NCI-H2227 treated with DMSO at 0.1 percent for 48 hours (cell line): ENCODE results near the gene DRC1.

Source experiments
- DNase-seq: peaks from one replicate; lab custom pipeline; 2025; lab: John Stamatoyannopoulos, UW

DRC1 gene

DNA sequence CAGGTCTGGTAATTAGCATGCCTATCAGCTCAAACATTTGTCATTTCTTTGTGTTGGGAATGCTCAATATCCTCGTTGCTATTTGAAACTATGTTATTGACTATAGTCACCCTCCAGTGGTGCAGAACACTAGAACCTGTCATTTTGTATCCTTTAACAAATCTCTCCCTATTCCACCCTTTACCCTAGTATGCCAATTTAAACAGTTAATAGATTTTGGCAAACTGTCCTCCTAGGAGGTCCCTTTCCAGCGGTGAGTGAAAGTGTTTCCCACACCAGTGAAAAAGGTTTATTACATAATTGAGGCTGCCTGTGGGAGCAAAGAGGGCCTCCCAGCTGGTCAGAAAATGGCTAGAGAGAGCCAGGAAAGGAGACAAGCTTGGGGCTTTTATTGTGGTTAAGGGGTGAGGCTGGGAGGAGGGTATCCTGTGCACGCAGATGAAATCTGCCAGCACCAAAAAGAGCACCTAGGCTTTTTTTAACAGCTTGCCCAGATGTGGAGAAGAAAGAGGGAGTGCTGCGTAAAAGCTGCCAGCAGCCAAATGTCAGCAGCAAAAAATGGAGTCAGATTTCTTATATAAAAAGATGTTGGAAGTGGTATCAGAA is 1.8 kb upstream of the DRC1 start:
- peak; percentile 25 for DNase-seq

DNA sequence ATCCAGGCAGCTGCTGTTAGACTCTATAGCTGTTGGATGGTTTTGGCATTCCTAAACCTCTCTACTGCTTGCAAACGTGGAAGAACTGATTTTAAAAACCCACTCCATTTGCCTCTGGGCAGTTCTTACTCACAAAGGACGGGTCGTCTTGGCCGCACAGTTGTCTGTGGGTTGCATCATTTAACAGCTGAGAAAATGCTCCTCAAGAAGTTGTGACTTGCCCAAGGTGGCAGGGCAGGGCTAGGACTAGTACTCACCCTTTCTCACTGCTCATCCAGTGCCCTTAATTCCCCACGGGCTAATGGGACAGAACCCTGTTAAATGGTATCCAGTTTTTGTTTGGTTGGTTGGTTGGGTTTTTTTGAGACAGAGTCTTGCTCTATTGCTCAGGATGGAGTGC is 997 bp upstream of the DRC1 start:
- DNase-seq, result no peak

DNA sequence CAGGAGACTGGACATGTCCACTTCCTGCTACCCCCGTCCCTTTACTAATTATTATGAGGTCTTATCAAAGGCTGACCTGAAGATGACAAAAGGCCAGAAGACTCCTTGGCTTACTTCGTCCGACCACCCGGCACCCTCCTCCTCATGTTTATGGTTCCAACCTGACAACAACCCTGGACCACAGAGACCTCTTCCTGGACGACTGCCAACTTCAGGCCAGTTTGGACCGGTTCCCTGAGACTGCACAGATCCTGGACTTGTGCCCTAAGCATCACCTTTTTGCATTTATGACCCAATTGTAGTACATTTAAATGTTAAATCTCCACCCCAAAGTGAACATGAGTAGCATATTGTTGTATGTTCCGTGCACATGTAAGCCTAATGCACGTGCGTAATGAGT is 5.8 kb downstream of the DRC1 start:
- DNase-seq, result no peak

DNA sequence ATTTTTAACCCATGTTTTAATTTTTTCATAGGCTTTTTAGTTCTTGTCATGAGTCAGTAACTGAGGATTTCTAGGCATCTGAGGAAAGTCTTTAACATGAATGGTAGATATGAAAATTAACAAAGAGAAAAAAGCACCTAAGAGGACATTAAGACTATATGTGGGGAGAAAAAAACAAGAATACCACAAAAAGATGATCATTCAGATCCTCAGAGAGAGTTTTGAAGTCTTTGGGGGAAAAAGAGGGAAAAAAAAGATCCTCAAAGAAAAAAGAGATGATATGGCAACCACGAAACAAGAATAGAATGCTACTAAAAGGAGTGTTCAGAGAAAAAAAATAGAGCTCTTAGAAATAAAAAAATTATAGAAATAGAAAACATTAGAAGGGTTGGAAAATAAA is 8.1 kb downstream of the DRC1 start:
- DNase-seq, result no peak

DNA sequence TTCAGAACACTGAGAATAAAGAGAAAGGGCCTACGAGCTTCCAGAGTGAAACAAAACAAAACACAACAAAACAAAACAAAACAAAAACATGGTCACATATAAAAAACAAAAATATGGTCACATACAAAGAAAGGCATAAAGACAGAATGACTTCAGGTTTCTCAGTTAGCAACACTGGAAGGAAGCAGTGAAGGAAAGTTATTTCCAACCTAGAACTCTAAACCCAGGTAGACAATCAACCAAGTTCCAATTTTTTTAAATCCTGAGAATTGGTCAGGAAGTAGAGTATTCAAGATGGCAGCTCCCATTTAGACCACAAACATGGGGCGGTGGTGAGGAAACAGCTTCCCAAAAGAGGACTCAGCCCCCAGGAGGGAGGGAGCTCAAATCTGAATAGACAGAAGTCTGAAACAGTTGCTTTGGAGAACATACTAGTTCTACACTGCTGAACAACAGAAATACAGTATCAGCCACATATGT is 9.1 kb downstream of the DRC1 start:
- no peak for DNase-seq

DNA sequence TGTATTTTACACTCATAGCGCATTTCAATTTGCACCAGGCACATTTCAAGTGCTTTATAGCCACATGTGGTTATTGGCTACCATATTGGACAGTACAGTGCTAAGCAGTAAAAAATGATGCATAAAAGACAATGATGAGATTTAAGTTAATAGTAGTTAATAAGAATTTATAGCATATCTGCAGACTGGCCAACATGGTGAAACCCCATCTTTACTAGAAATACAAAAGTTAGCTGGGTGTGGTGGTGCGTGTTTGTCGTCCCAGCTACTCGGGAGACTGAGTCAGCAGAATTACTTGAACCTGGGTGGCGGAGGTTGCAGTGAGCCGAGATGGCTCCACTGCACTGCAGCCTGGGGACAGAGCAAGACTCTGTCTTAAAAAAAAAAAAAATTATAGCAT is 9.7 kb downstream of the DRC1 start:
- DNase-seq, result no peak

DNA sequence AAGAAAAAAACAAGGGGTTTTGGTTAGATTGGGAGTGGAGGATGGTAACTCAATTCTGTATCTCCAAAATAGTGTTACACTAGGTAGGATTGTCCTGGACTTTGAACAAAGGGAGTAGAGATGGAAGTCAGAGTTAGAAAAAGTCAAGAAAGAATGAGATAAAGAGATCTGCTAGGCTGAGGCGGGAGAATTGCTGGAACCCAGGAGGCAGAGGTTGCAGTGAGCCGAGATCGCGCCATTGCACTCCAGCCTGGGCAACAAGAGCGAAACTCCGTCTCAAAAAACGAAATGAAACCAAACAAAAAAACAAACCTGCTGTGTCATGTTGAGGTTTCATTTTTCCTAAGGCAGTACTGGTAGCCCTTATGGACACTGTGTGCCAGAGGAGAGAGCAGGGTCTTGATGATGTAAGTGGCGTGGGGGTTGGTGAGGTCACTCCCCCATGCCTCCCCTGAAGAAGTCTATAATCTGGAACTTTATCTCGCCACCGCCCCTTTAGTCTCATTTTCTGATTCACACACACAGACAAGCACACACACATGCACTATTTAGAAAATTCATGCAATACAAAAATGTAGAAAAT is 10.5 kb downstream of the DRC1 start:
- no peak for DNase-seq

DNA sequence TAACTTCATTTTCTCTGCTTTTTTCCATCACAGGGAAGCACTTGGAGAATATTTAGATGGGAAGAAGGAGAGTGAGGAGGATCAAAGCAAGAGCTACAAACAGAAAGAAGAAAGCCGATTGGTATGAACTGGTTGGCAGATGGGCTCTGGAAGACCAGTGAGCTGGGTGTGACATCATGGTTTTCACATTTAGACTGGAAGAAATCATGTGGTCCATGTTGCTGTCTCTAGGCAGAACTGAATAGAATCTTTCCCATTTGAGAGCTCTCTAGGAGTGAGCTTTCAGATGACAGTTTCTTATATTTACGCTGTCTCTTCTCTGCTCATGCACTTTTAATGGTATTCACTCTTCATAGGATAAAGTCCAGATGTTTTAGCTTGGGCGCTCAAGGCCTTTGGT is 12.6 kb downstream of the DRC1 start:
- no peak for DNase-seq

DNA sequence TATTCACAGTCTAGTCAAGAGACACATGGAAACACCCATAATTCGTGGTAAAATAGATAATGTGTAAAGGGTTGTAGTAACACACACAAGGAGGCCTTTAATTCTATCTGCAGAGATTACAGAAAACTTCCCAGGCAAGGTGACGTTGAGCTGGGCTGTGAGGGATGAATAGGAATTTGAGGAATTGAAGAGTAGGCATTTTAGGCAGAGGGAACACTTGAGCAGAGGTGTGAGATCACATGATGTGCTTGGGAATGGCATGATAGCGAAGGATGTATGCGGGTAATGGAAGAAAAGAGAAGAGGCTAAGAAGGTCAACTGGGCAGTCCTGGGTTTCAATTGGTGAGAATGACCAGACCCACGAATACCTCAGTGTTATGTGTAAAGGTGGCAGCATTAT is 20.2 kb downstream of the DRC1 start:
- DNase-seq, result no peak

DNA sequence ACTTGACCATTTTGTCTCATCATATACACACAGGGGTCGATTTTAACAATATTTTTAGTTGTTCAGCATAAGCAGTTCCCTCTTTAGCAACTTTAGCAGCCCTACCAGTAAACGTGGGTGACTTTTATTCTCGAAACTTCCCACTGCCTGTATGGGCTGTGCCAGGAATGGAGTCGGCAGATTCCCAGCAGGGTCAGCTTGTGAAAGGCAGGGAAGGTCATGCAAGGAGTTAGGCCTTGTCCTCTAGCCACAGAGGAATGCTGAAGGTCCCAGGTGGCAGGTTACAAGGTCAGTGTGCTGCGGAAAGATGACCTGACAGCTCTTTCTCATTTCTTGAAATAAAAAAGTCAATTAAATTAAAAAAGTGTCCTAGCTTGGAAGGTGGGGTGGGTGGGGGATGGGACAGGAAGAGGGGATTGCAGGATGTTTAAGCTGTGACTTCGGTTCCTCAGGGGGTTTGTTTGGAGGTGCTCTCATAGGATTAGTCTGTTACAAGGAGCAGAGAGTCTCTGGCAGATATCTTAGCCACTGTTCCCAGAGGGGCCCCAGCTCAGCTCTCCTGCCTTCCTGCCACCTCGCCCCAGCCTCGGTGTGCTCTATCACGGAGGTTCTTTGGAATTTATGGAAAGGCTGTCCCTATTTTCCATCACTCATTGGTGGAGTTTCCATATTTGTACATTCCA is 21.4 kb downstream of the DRC1 start:
- no peak for DNase-seq

DNA sequence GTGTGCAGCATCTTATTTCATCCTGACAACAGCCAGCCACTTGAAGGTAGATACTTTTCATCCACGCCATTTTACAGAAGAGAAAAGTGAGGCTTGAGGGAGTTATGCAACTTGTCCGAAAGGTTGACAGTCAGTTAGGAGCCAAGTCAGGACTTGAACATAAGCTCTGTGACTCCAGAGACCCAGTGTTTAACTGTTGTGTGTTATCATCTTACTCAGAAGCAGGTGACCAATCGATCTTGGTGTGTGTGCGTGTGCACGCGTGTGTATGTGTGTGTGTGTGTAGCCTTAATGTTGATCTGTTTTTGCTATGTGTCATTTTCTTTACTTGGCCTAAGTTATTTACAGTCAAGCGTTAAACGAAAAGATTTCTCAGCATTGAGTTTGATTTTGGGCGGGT is 22.0 kb downstream of the DRC1 start:
- no peak for DNase-seq

DNA sequence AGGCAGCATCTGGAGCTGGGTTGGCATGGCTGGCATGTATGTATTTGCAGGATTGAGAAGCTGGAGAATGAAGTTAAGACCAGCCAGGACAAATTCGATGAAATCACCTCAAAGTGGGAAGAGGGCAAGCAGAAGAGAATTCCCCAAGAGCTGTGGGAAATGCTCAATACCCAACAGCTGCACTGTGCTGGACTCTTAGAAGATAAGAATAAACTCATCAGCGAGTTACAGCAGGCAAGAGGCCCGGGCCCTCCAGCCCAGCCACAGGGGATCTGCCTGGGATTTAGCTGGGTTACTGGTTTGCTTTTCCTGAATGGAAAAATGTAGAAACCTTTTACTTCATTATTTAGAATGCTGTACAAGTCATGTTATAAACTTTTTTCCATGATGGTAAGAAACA is 22.5 kb downstream of the DRC1 start:
- DNase-seq, result no peak

DNA sequence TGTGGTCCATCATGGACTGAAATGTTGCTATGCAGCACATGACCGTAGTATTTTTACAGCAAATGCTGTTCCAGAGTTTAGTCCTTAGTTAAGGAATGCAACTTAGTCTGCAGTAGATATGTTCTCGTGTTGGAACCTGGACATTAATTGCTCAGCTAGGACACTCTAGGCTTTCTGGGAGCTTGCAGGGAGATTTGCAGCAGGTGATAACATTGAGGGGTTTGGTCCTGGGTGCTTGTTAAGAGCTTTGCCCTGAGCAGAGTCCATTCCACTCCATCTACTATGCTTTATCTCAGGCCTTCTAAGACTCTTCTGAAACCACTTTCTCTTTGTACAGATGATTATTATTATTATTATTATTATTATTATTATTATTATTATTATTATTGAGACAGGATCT is 27.1 kb downstream of the DRC1 start:
- DNase-seq, result no peak

DNA sequence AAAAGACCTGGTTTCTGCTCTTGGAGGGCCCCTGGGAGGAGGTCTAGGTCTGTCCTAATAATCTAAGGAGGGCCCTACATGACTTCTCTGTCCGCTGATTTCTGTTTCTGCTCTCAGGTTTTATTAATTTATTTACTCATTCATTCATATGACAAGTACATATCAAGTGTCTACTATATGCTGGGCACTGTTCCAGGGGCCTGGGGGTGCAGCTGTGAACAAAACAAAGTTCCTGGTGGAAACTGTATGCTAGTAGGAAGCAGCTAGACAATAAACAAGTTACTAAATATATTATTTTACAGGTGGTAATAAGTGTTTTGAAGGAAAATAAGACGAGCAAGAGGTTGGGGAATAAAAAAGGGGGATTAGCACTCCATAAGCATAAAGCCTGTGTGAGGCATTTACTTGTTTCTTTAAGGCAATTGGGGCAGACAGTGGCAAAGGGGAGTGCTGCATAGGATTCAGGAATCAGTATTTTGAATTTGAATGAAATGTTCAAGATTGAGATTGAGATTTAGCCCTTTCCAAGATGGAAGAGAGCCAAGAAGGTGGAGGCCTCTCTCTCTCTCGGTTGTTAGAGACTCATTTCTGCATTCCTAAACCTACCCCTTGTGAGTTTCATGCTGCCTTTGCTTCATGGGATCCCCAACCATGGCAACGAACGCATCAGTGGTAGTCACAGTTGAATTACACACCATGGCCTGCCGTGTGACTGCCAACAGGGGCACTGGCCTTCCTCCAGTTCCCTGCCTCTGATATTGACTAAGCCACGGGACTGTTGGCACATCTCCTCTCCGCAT is 28.3 kb downstream of the DRC1 start:
- no peak for DNase-seq

DNA sequence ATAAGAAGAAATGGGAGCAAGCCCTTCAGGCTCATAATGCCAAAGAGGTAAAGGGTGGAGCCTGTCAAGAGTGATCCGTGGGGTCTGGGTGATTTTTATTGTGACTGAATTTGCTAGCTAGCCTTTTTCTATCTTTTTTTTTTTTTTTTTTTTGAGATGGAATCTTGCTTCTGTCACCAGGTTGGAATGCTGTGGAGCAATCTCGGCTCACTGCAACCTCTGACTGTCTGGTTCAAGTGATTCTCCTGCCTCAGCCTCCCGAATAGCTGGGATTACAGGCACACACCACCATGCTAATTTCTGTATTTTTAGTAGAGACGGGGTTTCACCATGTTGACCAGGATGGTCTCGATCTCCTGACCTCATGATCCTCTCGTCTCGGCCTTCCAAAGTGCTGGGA is 29.1 kb downstream of the DRC1 start:
- DNase-seq, result no peak

DNA sequence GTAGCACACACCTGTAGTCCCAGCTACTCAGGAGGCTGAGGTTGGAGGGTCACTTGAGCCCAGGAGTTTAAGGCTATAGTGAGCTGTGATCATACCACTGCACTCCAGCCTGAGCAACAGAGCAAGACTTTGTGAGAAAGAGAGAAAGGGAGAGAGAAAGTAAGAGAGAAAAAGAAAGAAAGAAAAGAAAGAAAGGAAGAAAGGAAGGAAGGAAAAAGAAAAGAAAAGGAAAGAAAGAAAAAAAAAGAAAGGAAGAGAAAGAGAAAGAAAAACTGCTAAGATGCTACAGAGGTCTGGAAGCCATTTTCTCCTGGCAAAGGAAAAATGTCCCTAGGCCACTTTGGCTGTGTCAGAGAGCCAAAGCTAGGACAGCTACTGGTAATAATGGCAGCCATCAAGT is 30.6 kb downstream of the DRC1 start:
- no peak for DNase-seq

DNA sequence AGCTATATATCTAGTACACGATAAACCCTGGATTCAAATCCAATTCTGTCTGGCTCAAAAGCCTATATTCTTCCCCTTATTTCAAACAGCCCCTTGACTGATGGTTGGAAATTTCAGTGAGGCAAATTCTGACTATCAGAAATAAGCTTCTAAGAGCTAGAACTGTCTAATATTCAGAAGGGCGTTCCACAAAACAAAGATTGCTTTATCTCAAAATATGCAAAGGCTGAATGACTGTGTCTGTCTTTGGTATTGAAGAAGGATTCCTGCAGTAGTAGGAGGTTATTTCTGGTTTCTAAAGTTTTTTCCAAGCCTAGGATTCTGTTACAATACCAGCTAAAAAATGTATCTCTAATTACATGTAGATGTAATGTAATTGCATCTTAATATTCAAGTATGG is 31.1 kb downstream of the DRC1 start:
- no peak for DNase-seq

DNA sequence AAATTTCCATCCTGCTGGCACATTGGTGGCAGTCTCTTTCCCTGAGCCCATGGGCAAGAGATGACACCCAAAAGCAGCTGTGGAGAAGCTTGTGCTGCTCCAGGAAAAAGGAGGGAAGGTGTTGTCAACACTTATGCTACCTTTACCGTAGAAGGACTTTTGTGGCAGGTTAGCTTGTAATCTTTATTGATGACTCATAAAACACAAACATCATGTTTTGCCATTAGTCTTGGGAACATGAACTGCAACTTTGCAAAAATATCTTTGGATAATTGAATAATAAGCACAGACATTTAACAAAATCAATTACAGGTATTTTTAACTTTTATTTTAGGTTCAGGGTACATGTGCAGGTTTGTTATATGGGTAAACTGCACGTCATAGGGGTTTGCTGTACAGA is 33.4 kb downstream of the DRC1 start:
- no peak for DNase-seq

DNA sequence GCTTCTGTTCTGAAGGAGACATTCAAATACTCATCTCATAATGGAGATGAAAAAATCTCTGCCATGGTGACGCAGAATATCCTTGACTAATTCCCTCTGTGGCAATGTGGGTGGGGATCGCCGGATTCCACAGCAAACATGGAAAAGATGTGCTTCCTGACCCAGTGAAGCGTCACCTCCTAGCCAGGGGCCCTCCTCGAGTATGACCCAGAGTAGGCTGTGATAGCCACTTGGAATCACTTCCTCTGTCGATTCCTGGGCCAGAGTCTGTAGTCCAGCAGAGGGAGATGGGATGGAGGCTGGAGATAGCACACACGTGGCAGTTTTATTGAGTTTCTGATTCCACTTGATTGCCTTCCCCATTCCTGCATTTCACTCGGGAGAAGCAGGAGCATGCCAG is 36.8 kb downstream of the DRC1 start:
- DNase-seq, result no peak

DNA sequence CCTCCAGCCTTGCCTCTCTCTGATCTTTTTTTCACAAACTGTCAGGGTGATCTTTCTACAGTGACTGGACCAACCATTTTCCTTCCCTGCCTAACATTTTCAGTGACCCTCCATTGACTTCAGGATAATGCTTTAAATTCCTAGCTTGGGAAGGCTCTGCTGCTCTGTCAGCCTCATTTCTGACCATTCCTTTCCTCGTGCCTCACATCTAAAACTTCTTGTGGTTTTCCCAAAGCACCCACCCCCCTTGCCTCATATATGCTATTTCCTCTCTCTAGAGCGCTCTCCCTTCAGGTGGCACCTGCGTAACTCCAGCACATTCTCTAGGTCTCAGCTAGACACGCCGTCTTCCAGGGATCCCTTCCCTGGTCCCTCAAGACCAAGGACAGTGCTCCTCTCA is 37.2 kb downstream of the DRC1 start:
- DNase-seq, result no peak

DNA sequence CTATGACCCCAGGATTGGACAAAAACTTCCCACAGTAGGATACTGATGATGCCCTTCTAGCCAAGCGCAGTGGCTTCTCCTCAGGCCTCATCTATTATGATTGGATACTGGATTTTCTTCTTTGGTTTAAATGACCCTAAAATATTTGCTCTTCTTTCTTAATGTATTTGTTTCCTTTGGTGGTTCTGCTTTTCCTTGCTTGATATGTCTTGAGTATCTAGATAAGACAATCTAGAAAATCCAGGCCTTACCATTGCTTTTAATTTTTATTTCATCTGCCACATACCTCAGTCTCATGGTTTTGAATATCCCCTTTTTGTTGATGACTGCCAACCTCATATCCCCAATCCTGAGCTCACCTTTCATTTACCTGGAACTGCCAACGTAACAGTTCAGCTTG is 40.6 kb downstream of the DRC1 start:
- no peak for DNase-seq

DNA sequence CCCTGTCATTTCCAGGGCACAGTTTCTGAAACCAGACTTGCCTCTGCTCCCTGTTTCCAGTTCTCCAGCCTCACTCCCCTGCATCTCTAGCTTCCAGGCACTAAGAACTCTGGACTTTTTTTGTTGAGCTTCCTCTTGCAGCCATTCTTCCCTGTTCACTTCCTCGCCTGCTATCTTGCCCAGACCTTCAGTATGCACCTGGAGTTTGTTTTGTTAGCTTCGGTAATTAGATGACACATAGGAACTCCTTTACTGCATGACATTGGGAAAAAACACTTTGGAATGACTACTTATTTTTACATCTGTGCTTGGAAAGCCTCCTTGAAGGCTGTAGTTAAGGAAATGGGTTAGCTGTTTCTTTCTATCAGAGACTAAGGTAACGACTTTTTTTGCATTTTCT is 41.0 kb downstream of the DRC1 start:
- no peak for DNase-seq

DNA sequence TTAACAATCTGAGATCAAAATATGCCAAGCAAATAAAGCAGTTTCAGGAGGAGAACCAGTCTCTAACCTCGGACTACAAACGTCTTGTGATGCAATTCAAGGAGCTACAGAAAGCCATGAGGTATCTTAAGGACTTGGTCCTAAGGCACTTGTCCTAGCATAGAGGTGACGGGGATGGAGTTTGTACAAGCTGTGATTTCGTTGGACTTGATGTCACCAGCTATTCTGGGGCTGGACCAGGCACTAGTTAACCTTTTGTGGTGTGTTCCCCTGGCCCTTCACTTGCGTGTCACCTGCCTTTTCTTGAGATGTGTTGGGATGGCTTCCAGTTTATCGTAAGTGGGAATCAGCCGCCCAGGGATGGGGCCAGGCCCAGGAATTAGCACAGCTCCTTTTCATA is 42.5 kb downstream of the DRC1 start:
- DNase-seq, result no peak
